Islet of Langerhans (tissue), 1 donor: Measurements from ENCODE around the gene KCTD20.

Experiments
- FAIRE-seq: peaks from one replicate; lab custom pipeline; 2011; peaks lifted over from hg19 to GRCh38; lab: Jason Lieb, UNC

KCTD20 gene

GRCh38 chr6:36495086-36495485 lies 52.3 kb downstream of the KCTD20 start:
- no peak for FAIRE-seq

GRCh38 chr6:36499918-36500317 lies 57.1 kb downstream of the KCTD20 start:
- no peak for FAIRE-seq

- no peak for FAIRE-seq
Observed at GRCh38 chr6:36501686-36502085, 58.9 kb downstream of the KCTD20 start.

GRCh38 chr6:36504181-36504580 lies 61.4 kb downstream of the KCTD20 start:
- no peak for FAIRE-seq

- FAIRE-seq, result no peak
Observed at GRCh38 chr6:36504982-36505381, 62.2 kb downstream of the KCTD20 start.

GRCh38 chr6:36505744-36506534 lies 63.1 kb downstream of the KCTD20 start:
- no peak for FAIRE-seq

GRCh38 chr6:36506611-36507010 lies 63.8 kb downstream of the KCTD20 start:
- no peak for FAIRE-seq

- FAIRE-seq, result no peak
Observed at GRCh38 chr6:36508532-36508931, 65.7 kb downstream of the KCTD20 start.

- no peak for FAIRE-seq
Observed at GRCh38 chr6:36510365-36510764, 67.6 kb downstream of the KCTD20 start.

GRCh38 chr6:36514554-36515456 lies 72.0 kb downstream of the KCTD20 start:
- no peak for FAIRE-seq

- FAIRE-seq, result no peak
Observed at GRCh38 chr6:36515844-36516243, 73.0 kb downstream of the KCTD20 start.

GRCh38 chr6:36516559-36516958 lies 73.8 kb downstream of the KCTD20 start:
- FAIRE-seq, result no peak

GRCh38 chr6:36516988-36517387 lies 74.2 kb downstream of the KCTD20 start:
- FAIRE-seq, result no peak

- FAIRE-seq, result no peak
Observed at GRCh38 chr6:36517408-36517807, 74.6 kb downstream of the KCTD20 start.

- no peak for FAIRE-seq
Observed at GRCh38 chr6:36519352-36519751, 76.6 kb downstream of the KCTD20 start.

- no peak for FAIRE-seq
Observed at GRCh38 chr6:36523451-36523850, 80.7 kb downstream of the KCTD20 start.

- FAIRE-seq, result no peak
Observed at GRCh38 chr6:36523936-36524499, 81.2 kb downstream of the KCTD20 start.

- FAIRE-seq, result no peak
Observed at GRCh38 chr6:36524871-36525270, 82.1 kb downstream of the KCTD20 start.

GRCh38 chr6:36525346-36525745 lies 82.5 kb downstream of the KCTD20 start:
- FAIRE-seq, result no peak

- no peak for FAIRE-seq
Observed at GRCh38 chr6:36526066-36526465, 83.3 kb downstream of the KCTD20 start.

GRCh38 chr6:36533321-36533720 lies 90.5 kb downstream of the KCTD20 start:
- FAIRE-seq, result no peak

- no peak for FAIRE-seq
Observed at GRCh38 chr6:36536873-36537547, 94.2 kb downstream of the KCTD20 start.
